Measurements from ENCODE around the gene CAB39. TPM values are rescaled to one million over a fixed set of nuclear protein-coding genes. Genes with fewer than 3 reads are reported as not detected.
A peak's percentile ranks its signal among the peaks of the same experiment; 100 is the strongest.

The CAB39 gene
- total RNA-seq, 1 donor = 53.2 TPM

- Histone ChIP-seq H3K9me3 (ENCODE audit: low read depth, low read length) (peaks cover 1% of the 10 kb centered on the region), H4K20me1 (ENCODE audit: insufficient read depth, low read length) (no peaks in the 10 kb centered on the region), H3K79me2 (ENCODE audit: insufficient read depth, low read length) (peaks cover 76% of the 10 kb centered on the region), H2AFZ (ENCODE audit: low read length) (no peak overlapping the region), H3K4me3 (ENCODE audit: insufficient read depth, low read length) (no peak overlapping the region), H3K27me3 (ENCODE audit: insufficient read depth, low read length) (no peaks in the 10 kb centered on the region), H3K4me2 (ENCODE audit: insufficient read depth, low read length) (no peak overlapping the region), H3K4me1 (ENCODE audit: insufficient read depth, low read length) (peaks cover 7% of the 10 kb centered on the region), H3K27ac (ENCODE audit: low read depth, low read length) (no peak overlapping the region), H3K36me3 (ENCODE audit: insufficient read depth, low read length) (peaks cover 31% of the 10 kb centered on the region)
- DNase-seq (ENCODE audit: insufficient read length, low spot score, missing footprints) = no peak
- no peak for TF ChIP-seq CTCF (IDR thresholded peaks at IDR 0.05; ENCODE audit: extremely low read depth, low read depth, low read length)
Measured at GRCh38 chr2:230788554-230789175, 76.0 kb downstream of the CAB39 start.

GRCh38 chr2:230790981-230791380 lies 78.3 kb downstream of the CAB39 start:
- Histone ChIP-seq H3K36me3 (ENCODE audit: insufficient read depth, low read length) (peaks cover 27% of the 10 kb centered on the region), H3K4me1 (ENCODE audit: insufficient read depth, low read length) (peaks cover 25% of the 10 kb centered on the region), H4K20me1 (ENCODE audit: insufficient read depth, low read length) (no peaks in the 10 kb centered on the region), H3K4me3 (ENCODE audit: insufficient read depth, low read length) (no peak overlapping the region), H3K9me3 (ENCODE audit: low read depth, low read length) (peaks cover 1% of the 10 kb centered on the region), H3K27ac (ENCODE audit: low read depth, low read length) (no peak overlapping the region), H3K27me3 (ENCODE audit: insufficient read depth, low read length) (no peaks in the 10 kb centered on the region), H2AFZ (ENCODE audit: low read length) (no peak overlapping the region), H3K4me2 (ENCODE audit: insufficient read depth, low read length) (no peak overlapping the region), H3K79me2 (ENCODE audit: insufficient read depth, low read length) (peaks cover 62% of the 10 kb centered on the region)
- TF ChIP-seq CTCF (IDR thresholded peaks at IDR 0.05; ENCODE audit: extremely low read depth, low read depth, low read length) = no peak
- no peak for DNase-seq (ENCODE audit: insufficient read length, low spot score, missing footprints)

- Histone ChIP-seq H4K20me1 (ENCODE audit: insufficient read depth, low read length) (peaks cover 8% of the 10 kb centered on the region), H3K36me3 (ENCODE audit: insufficient read depth, low read length) (peaks cover 27% of the 10 kb centered on the region), H3K4me2 (ENCODE audit: insufficient read depth, low read length) (peak overlapping the region; percentile 73), H2AFZ (ENCODE audit: low read length) (no peak overlapping the region), H3K9me3 (ENCODE audit: low read depth, low read length) (peaks cover 1% of the 10 kb centered on the region), H3K27me3 (ENCODE audit: insufficient read depth, low read length) (no peaks in the 10 kb centered on the region), H3K79me2 (ENCODE audit: insufficient read depth, low read length) (peaks cover 62% of the 10 kb centered on the region), H3K27ac (ENCODE audit: low read depth, low read length) (peak overlapping the region; percentile 96), H3K4me3 (ENCODE audit: insufficient read depth, low read length) (peak overlapping the region; percentile 39), H3K4me1 (ENCODE audit: insufficient read depth, low read length) (peaks cover 52% of the 10 kb centered on the region)
- no peak for TF ChIP-seq CTCF (IDR thresholded peaks at IDR 0.05; ENCODE audit: extremely low read depth, low read depth, low read length)
- peak; percentile 86 for DNase-seq (ENCODE audit: insufficient read length, low spot score, missing footprints)
Measured at GRCh38 chr2:230793572-230794359, 81.1 kb downstream of the CAB39 start.

GRCh38 chr2:230794497-230794896 lies 81.9 kb downstream of the CAB39 start:
- Histone ChIP-seq H2AFZ (ENCODE audit: low read length) (no peak overlapping the region), H3K27ac (ENCODE audit: low read depth, low read length) (peak overlapping the region; percentile 96), H3K27me3 (ENCODE audit: insufficient read depth, low read length) (no peaks in the 10 kb centered on the region), H3K79me2 (ENCODE audit: insufficient read depth, low read length) (peaks cover 59% of the 10 kb centered on the region), H3K36me3 (ENCODE audit: insufficient read depth, low read length) (peaks cover 26% of the 10 kb centered on the region), H3K4me2 (ENCODE audit: insufficient read depth, low read length) (peak overlapping the region; percentile 73), H3K4me3 (ENCODE audit: insufficient read depth, low read length) (peak overlapping the region; percentile 39), H3K9me3 (ENCODE audit: low read depth, low read length) (no peaks in the 10 kb centered on the region), H4K20me1 (ENCODE audit: insufficient read depth, low read length) (peaks cover 13% of the 10 kb centered on the region), H3K4me1 (ENCODE audit: insufficient read depth, low read length) (peaks cover 52% of the 10 kb centered on the region)
- no peak for DNase-seq (ENCODE audit: insufficient read length, low spot score, missing footprints)
- TF ChIP-seq CTCF (IDR thresholded peaks at IDR 0.05; ENCODE audit: extremely low read depth, low read depth, low read length) = no peak

Measured in osteoblast (primary cell).